Common myeloid progenitor, CD34-positive (primary cell): Measurements from ENCODE around the gene CNKSR1.
A peak's percentile ranks its signal among the peaks of the same experiment; 100 is the strongest.

ENCODE experiments used
- CTCF ChIA-PET: fragments of 350-600 bp; sonication (Branson Sonifier 250); formaldehyde crosslinking; loops from one replicate; lab custom pipeline; 2021; ENCODE audit warnings: antibody characterized with exemption; lab: Charles Lee
- POLR2A ChIA-PET: fragments of 350-600 bp; sonication (Branson Sonifier 250); formaldehyde crosslinking; loops from one replicate; lab custom pipeline; 2021; ENCODE audit warnings: antibody characterized with exemption; lab: Charles Lee
- DNase-seq, 3 donors: peaks; one replicate each; pipeline versions ENCODE4 v3.0.0 to v3.0.0-alpha.2; 2013
- H3K27ac ChIP-seq, 2 experiments: 1 replicate in 1 of 2; 2 replicates in 1 of 2; pipeline ENCODE4 v1.7.0; 2013; ENCODE audit warnings: inconsistent platforms in 2 of 2, low read length in 2 of 2, mild to moderate bottlenecking in 2 of 2, low read depth in 1 of 2, moderate library complexity in 1 of 2; ENCODE audit not compliant: severe bottlenecking in 2 of 2, insufficient read depth in 1 of 2, poor library complexity in 1 of 2
- H3K27me3 ChIP-seq, 5 experiments: replicated peaks in 2 of 5; 1 replicate in 3 of 5; 2 replicates in 2 of 5; pipeline versions ENCODE4 v1.6.1 to v1.7.0; 2013; ENCODE audit warnings: low read length in 4 of 5, mild to moderate bottlenecking in 2 of 5, moderate library complexity in 2 of 5, inconsistent platforms in 1 of 5; ENCODE audit not compliant: insufficient read depth in 5 of 5, control insufficient read depth in 4 of 5
- H3K36me3 ChIP-seq, 4 experiments: 1 replicate in 2 of 4; 2 replicates in 2 of 4; pipeline versions ENCODE4 v1.6.1 to v1.7.0; 2013; ENCODE audit warnings: low read length in 3 of 4, control low read depth in 1 of 4, mild to moderate bottlenecking in 1 of 4; ENCODE audit not compliant: control insufficient read depth in 4 of 4, insufficient read depth in 4 of 4
- H3K4me1 ChIP-seq, 4 experiments: 1 replicate in 3 of 4; 2 replicates in 1 of 4; pipeline versions ENCODE4 v1.6.1 to v1.7.1; 2013; ENCODE audit warnings: low read length in 3 of 4, mild to moderate bottlenecking in 3 of 4, control low read depth in 1 of 4, inconsistent platforms in 1 of 4, moderate library complexity in 1 of 4; ENCODE audit not compliant: control insufficient read depth in 4 of 4, insufficient read depth in 4 of 4; ENCODE audit errors: control extremely low read depth in 1 of 4
- H3K4me3 ChIP-seq, 7 experiments: 1 replicate in 4 of 7; 2 replicates in 3 of 7; pipeline versions ENCODE4 v1.5.1 to v1.7.0; 2013; ENCODE audit warnings: mild to moderate bottlenecking in 7 of 7, low read length in 6 of 7, moderate library complexity in 6 of 7, inconsistent platforms in 2 of 7, low read depth in 2 of 7, control low read depth in 1 of 7; ENCODE audit not compliant: insufficient read depth in 4 of 7, control insufficient read depth in 1 of 7; ENCODE audit errors: extremely low read depth in 1 of 7
- H3K9me3 ChIP-seq, 5 experiments: 1 replicate in 4 of 5; 2 replicates in 1 of 5; pipeline versions ENCODE4 v1.6.1 to v1.7.1; 2013; ENCODE audit warnings: low read length in 4 of 5, mild to moderate bottlenecking in 2 of 5, inconsistent platforms in 1 of 5, low read depth in 1 of 5, moderate library complexity in 1 of 5; ENCODE audit not compliant: control insufficient read depth in 4 of 5, insufficient read depth in 2 of 5; ENCODE audit errors: control extremely low read depth in 1 of 5
- WGBS: methylation state at CpG from one replicate; pipeline ENCODE4 v1.1.5; 2013; ENCODE audit not compliant: insufficient coverage; 5-methylcytosine and 5-hydroxymethylcytosine counted together

CNKSR1 gene

GRCh38 chr1:26190373-26190987, 13.2 kb downstream of the CNKSR1 start, which contains the start of gene CATSPER4:
TSS of gene CATSPER4 (plus strand) at chr1:26190602. CDS start at chr1:26190628, 26 bp downstream.
- no peak within 1 kb of the TSS for H3K4me3 ChIP-seq
- H3K4me1 ChIP-seq, result no peaks in the 10 kb centered on the region
- H3K27ac ChIP-seq, result no peak within 1 kb of the TSS
- ChIA-PET CTCF (interaction anchor here (0.6 to 2.6 kb wide), 12 partner anchors 9 to 1267 kb away, joined by 3 to 12 read pairs (median 4); partner anchors contain the start of genes CD52, CEP85 and CNKSR1), POLR2A (no interaction called here)
- H3K27me3 ChIP-seq, result no peaks in the 10 kb centered on the region
- DNase-seq, result peak; percentile 29 to 54 (median 49)
- 76% methylated on average over 14 of the region's 16 CpGs for WGBS
- H3K9me3 ChIP-seq, result no peaks in the 10 kb centered on the region
- H3K36me3 ChIP-seq, result peaks cover 0 to 5% (median 0%) of the 10 kb centered on the region in 4 experiments

- 62% methylated on average over 3 of the region's 3 CpGs for WGBS
- CTCF ChIA-PET, result interaction anchor here (0.6 to 1.5 kb wide), 2 partner anchors 13 to 142 kb away, joined by 4 to 5 read pairs; no protein-coding TSS in a partner anchor
- no peak for DNase-seq
- Histone ChIP-seq H3K4me1 (no peaks in the 10 kb centered on the region), H3K4me3 (no peak overlapping the region), H3K27ac (no peak overlapping the region), H3K9me3 (no peaks in the 10 kb centered on the region), H3K36me3 (peaks cover 0 to 5% (median 0%) of the 10 kb centered on the region in 4 experiments), H3K27me3 (no peaks in the 10 kb centered on the region)
- POLR2A ChIA-PET, result no interaction called here
Observed at GRCh38 chr1:26191739-26192138, 14.4 kb downstream of the CNKSR1 start.

- WGBS, result no CpG with 5 or more reads among the region's 3 CpGs
- Histone ChIP-seq H3K27me3 (no peaks in the 10 kb centered on the region), H3K27ac (no peak overlapping the region), H3K4me1 (peaks cover 0 to under 1% (median 0%) of the 10 kb centered on the region in 4 experiments), H3K4me3 (no peak overlapping the region), H3K36me3 (no peaks in the 10 kb centered on the region), H3K9me3 (no peaks in the 10 kb centered on the region)
- DNase-seq, result no peak
- POLR2A ChIA-PET, result no interaction called here
- CTCF ChIA-PET, result interaction anchor here (0.8 kb wide), 2 partner anchors 9 to 126 kb away, joined by 3 read pairs; no protein-coding TSS in a partner anchor
Observed at GRCh38 chr1:26195805-26196204, 18.5 kb downstream of the CNKSR1 start.

GRCh38 chr1:26197301-26197700, 20.0 kb downstream of the CNKSR1 start:
- CTCF ChIA-PET, result interaction anchor here (1.0 to 1.1 kb wide), 2 partner anchors 11 to 87 kb away, joined by 3 read pairs; no protein-coding TSS in a partner anchor
- Histone ChIP-seq H3K4me1 (peaks cover 0 to 6% (median 0%) of the 10 kb centered on the region in 4 experiments), H3K27ac (no peak overlapping the region), H3K36me3 (no peaks in the 10 kb centered on the region), H3K27me3 (no peaks in the 10 kb centered on the region), H3K4me3 (no peak overlapping the region), H3K9me3 (no peaks in the 10 kb centered on the region)
- POLR2A ChIA-PET, result no interaction called here
- no peak for DNase-seq
- WGBS, result 100% methylated on average over 2 of the region's 3 CpGs

- POLR2A ChIA-PET, result no interaction called here
- Histone ChIP-seq H3K27me3 (no peaks in the 10 kb centered on the region), H3K4me1 (peaks cover 0 to 6% (median 0%) of the 10 kb centered on the region in 4 experiments), H3K27ac (no peak overlapping the region), H3K9me3 (no peaks in the 10 kb centered on the region), H3K36me3 (no peaks in the 10 kb centered on the region), H3K4me3 (no peak overlapping the region)
- whole genome bisulfite sequencing, result 95% methylated on average over 11 of the region's 11 CpGs
- DNase-seq, result no peak
- CTCF ChIA-PET, result interaction anchor here (1.0 to 1.1 kb wide), 2 partner anchors 12 to 88 kb away, joined by 3 read pairs; no protein-coding TSS in a partner anchor
Observed at GRCh38 chr1:26197813-26198212, 20.5 kb downstream of the CNKSR1 start.

GRCh38 chr1:26200413-26200812, 23.1 kb downstream of the CNKSR1 start:
- CTCF ChIA-PET, result interaction anchor here (0.6 to 1.2 kb wide), 3 partner anchors 22 to 58 kb away, joined by 3 read pairs; no protein-coding TSS in a partner anchor
- POLR2A ChIA-PET, result no interaction called here
- Histone ChIP-seq H3K27ac (no peak overlapping the region), H3K27me3 (peaks cover 0 to 3% (median 0%) of the 10 kb centered on the region in 5 experiments), H3K4me3 (no peak overlapping the region), H3K36me3 (no peaks in the 10 kb centered on the region), H3K4me1 (peaks cover 0 to 6% (median 0%) of the 10 kb centered on the region in 4 experiments), H3K9me3 (no peaks in the 10 kb centered on the region)
- DNase-seq, result no peak
- 100% methylated on average over 3 of the region's 5 CpGs for whole genome bisulfite sequencing
